ENCODE results near the gene TMEM63A.

DNA sequence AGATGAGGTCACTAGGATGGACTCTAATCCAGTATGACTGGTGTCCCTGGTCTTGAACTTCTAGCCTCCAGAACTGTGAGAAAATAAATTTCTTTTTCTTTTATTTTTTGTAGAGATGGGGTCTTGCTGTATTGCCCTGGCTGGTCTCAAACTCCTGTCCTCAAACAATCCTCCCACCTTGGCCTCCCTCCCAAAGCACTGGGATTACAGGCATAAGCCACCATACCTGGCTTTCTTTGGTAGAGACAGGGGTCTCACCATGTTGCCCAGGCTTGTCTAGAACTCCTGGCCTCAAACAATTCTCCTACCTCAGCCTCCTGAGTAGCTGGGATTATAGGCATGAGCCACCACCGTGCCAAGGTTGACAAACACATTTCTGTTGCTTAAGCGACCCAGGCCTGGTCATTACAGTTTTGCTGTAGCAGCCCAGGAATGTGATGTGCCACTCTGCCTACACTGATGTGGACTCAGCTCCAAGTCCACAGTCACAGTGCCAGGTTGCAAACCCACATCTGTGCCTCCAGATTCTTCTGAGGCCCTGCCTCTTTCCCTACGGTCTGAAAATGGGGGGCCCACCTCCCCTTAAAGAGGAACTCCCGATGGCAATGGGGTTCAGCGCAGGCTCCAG lies 25.9 kb upstream of the TMEM63A start:
- TF ChIP-seq CTCF (IDR thresholded peaks at IDR 0.05) = no peak
- no peak for TF ChIP-seq CREB1 (CRISPR knock-in tag; IDR thresholded peaks at IDR 0.05)
- no peak for TF ChIP-seq MAX (CRISPR knock-in tag; IDR thresholded peaks at IDR 0.05)
- no peak for TF ChIP-seq SP1 (CRISPR knock-in tag; conservative IDR thresholded peaks at IDR 0.05)
- TF ChIP-seq, protein P1, sequence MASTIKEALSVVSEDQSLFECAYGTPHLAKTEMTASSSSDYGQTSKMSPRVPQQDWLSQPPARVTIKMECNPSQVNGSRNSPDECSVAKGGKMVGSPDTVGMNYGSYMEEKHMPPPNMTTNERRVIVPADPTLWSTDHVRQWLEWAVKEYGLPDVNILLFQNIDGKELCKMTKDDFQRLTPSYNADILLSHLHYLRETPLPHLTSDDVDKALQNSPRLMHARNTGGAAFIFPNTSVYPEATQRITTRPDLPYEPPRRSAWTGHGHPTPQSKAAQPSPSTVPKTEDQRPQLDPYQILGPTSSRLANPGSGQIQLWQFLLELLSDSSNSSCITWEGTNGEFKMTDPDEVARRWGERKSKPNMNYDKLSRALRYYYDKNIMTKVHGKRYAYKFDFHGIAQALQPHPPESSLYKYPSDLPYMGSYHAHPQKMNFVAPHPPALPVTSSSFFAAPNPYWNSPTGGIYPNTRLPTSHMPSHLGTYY (CRISPR knock-in tag; IDR thresholded peaks at IDR 0.05) = no peak
- TF ChIP-seq NR1H2 (CRISPR knock-in tag; IDR thresholded peaks at IDR 0.05) = no peak
- TF ChIP-seq ESRRA (CRISPR knock-in tag; IDR thresholded peaks at IDR 0.05; ENCODE audit: borderline replicate concordance) = no peak
- no peak for TF ChIP-seq NR2C2 (CRISPR knock-in tag; IDR thresholded peaks at IDR 0.05)
- no peak for TF ChIP-seq ATF3 (CRISPR knock-in tag; conservative IDR thresholded peaks at IDR 0.05)
- TF ChIP-seq KAT7 (CRISPR knock-in tag; IDR thresholded peaks at IDR 0.05; ENCODE audit: borderline replicate concordance) = no peak
- no peak for TF ChIP-seq IRF2 (CRISPR knock-in tag; IDR thresholded peaks at IDR 0.05; ENCODE audit: borderline replicate concordance, low read depth)
- TF ChIP-seq, protein P2, sequence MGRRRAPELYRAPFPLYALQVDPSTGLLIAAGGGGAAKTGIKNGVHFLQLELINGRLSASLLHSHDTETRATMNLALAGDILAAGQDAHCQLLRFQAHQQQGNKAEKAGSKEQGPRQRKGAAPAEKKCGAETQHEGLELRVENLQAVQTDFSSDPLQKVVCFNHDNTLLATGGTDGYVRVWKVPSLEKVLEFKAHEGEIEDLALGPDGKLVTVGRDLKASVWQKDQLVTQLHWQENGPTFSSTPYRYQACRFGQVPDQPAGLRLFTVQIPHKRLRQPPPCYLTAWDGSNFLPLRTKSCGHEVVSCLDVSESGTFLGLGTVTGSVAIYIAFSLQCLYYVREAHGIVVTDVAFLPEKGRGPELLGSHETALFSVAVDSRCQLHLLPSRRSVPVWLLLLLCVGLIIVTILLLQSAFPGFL (CRISPR knock-in tag; IDR thresholded peaks at IDR 0.05; ENCODE audit: borderline replicate concordance) = no peak
- no peak for TF ChIP-seq ZBTB43 (CRISPR knock-in tag; IDR thresholded peaks at IDR 0.05)
